CD4-positive, alpha-beta T cell treated with Interleukin-15 for 4 hours (primary cell): Measurements from ENCODE around the gene ERFE.

ENCODE experiments used
- DNase-seq: peaks from one replicate; pipeline ENCODE4 v3.0.0-alpha.2; 2020; ENCODE audit warnings: low spot score

ERFE gene

DNA sequence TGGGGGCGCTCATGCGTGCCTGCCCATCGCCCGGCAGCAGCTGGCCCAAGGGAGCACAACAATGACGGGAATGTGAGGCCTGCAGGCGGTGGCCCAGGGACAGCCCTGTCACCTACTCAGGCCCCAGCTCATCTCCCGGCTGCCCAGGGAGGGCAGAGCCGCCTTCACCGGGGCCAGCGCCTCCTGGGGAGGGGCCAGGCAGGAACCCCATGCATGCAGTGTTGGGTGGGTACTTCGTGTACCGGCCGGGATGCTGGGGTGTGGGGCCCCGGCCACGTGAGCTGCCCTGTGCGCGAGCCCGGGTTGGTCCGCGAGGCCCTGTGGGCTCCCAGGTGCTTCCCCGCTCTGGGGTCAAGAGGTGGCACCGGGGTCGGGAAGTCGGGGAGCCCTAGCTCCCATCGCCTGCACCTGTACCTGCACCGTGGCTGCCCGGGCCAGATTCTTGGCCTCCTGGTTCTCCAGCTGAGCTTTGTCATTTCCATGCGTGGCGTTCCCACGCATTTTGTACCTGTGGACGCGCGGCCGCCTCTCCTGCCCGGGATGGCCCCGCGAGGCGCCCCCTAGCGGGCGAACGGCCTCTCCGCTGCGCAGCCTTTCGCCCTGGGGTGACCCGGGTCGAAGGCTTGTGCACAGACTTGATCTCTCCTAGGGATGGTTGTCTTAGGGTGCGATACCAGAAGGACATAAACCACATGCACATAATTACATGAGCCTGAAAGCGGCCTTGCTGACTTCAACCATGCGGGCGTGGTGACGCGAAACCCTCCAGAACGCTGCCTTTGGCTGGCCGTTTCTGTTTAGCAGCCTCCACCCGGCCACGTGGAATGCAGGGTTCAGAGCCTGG is 19.4 kb upstream of the ERFE start:
- peak; percentile 21 for DNase-seq

GRCh38 chr2:238140040-238140439 is 18.7 kb upstream of the ERFE start:
- no peak for DNase-seq

- DNase-seq, result no peak
These were observed 17.8 kb upstream of the ERFE start for GRCh38 chr2:238140721-238141540.

DNA sequence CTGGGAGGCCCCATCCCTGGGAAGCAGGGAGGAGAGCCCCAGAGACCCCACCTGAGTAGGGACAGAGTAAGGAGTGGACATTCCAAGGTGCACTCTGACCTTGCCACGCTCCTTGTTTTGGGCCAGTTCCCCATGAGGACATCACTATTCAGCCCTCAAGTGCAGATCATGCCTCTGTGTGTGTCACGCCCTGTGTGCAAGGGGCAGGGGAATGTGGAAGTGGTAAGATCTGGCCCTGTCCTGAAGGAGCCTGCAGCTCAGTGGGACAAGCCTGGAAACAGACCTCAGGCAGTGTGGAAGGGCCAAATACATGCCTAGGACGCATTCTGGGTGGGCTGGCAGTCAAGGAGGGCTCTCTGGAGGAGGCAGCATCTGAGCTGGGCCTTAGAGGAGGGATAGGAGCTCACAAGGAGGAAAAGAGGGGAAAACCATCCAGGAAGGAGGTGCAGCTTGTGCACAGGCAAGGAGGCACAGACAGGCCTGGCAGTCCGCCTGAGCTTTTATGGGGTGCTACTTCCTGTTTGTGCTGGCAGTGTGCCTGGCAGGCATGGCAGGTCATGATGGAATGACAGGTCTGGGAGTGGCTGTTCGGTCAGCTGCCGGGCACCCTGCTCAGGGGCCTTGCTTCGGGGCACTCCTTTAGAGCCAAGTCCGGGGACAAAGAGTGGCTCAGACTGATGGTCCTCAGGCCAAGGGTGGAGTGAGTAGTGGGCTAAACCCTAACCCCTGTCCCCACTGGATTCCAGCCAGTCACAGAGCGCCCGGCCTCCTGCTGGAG is 17.0 kb upstream of the ERFE start:
- DNase-seq, result no peak

DNA sequence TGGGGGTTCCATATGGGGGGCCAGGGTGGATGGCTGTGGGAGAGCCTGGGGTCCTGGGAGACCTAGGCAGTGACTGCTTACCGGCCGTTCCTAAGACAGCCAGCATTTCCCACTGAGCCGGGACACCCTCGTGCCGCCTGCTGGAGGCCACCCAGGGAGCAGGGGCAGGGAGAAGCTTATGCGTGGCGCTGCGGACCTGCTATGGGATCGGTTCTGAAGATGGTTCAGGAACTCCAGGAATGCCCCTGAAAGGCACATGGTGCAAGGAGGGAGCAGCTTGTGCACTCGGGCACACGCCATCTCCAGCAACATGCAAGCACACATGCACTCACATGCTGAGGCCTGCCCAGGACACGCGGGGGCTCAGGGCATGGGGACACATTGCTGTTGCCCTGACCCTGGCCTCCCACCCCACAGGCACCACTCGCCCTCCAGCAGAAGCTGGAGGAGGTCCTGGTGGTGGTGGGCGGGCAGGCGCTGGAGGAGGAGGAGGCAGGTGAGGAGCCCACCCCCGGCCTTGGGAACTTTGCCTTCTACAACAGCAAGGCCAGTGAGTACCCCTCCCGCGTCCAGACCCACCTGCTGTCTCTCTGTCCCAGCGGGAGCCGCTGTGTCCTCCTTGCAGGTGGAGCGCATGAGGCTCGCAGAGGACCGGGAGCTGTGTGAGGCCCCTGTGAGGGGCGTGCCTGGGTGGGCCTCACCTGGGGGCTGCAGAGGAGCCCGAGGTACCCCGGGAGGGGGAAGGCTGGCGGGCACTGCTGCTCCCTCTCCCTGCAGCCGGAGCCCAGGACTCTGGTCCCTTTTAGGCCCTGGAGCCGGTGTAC is 16.2 kb upstream of the ERFE start:
- no peak for DNase-seq

DNA sequence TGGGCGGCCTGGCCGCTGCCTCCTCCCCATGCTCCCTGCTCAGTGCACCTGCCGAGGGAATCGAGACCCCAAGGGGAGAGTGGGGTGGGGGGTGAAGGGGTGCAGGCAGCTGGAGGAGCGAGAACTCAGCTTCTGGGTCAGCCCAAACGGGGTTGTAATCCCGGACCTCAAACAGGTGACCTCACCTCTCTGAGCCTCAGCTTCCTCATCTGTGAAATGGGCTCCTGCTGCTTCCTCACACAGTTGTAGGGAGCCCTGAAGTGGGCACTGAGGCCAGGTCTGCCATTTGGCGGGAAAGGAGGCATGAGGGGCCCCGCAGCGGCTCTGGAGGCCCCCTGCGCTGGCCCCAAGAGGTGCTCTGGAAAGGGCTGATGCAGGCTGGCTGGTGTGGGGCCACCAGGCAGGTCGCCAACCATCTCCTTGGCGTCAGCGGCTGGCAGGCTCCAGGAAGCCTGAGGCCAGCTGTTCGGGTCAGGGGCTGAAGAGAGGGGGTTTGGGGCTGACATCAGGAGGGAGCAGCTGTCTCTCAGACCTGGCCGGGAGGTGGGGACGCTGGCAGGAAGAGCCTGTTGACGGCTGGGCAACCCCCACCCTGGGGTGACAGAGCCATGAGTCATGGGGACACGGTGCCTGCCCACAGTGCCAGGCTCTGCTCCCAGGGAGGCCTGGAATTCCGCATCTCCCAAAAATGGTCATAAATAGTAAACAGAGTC is 15.4 kb upstream of the ERFE start:
- no peak for DNase-seq

DNA sequence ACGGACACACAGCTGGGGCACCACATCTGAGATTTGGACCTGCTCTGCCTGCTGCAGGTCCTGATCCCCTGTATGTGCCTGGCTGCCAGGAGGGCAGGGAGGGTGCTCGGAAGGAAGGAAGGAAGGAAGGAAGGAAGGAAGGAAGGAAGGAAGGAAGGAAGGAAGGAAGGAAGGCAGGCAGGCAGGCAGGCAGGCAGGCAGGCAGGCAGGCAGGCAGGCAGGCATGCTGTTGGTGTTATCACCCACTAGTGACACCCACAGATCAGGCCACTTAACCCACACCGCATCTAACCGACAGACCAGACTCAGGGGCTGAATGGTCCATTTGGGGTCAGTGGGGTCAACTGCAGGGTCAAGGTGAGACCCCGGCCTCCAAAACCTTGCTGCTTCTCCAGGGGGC is 14.5 kb upstream of the ERFE start:
- DNase-seq, result no peak

GRCh38 chr2:238145046-238145445 is 13.7 kb upstream of the ERFE start:
- DNase-seq, result no peak

DNA sequence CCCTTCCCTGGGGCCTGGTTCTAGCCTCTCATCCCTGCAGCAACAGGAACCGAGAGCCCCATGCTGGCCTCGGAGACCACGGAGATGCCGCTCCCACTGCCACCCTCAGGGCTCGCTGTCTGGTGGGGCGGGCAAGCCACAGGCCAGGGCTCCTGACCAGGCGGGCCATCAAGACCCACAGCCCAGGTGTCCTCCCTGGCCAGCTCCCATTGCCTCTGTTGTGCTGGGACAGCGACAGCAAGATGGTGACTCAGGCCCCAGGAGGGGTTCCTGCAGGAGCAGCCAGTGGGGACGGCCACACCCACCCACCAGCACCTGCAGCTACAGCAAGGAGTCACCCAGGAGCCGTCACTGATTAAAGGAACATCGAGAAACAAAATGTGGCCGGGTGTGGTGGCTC is 12.9 kb upstream of the ERFE start:
- no peak for DNase-seq

DNA sequence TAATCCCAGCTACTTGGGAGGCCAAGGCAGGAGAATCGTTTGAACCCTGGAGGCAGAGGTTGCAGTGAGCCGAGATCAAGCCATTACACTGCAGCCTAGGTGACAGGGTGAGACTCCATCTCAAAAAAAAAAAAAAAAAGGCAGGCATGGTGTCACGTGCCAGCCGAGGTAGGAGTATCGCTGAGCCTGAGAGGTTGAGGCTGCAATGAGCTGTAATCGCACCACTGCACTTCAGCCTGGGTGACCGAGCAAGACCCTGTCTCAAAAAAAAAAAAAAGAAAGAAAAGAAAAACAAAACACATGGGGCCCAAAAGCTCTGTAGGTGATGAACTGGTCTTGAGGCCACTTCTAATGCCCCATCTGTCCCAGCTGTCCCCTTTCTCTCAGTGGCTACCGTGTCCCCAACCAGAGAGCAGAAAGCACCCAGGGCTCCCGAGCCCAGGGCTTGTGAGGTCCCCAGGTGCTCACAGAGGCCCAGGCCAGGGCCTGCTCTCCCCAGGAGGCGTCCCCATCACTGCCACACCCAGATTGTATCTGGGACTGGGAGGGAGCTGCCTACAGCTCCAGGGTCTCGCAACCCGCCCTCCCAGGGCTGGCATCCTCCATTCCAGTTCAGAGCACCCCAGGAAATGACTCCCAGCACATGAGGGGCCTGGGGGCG is 11.8 kb upstream of the ERFE start:
- DNase-seq, result no peak

DNA sequence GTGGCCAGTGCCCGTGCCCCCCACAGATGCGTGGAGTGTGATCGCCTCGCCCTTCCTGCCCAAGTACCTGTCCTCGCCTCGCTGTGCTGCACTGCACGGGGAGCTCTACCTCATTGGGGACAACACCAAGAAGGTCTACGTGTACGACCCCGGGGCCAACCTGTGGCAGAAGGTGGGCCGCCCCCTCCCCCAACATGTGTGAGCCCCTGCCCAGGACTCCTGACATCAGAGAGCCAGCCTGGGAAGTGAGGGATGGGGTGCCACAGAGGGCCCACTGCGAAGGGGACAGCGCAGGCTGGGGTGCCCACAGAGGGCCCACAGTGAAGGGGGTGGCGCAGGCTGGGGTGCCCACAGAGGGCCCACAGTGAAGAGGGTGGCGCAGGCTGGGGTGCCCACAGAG is 9.8 kb upstream of the ERFE start:
- no peak for DNase-seq

DNA sequence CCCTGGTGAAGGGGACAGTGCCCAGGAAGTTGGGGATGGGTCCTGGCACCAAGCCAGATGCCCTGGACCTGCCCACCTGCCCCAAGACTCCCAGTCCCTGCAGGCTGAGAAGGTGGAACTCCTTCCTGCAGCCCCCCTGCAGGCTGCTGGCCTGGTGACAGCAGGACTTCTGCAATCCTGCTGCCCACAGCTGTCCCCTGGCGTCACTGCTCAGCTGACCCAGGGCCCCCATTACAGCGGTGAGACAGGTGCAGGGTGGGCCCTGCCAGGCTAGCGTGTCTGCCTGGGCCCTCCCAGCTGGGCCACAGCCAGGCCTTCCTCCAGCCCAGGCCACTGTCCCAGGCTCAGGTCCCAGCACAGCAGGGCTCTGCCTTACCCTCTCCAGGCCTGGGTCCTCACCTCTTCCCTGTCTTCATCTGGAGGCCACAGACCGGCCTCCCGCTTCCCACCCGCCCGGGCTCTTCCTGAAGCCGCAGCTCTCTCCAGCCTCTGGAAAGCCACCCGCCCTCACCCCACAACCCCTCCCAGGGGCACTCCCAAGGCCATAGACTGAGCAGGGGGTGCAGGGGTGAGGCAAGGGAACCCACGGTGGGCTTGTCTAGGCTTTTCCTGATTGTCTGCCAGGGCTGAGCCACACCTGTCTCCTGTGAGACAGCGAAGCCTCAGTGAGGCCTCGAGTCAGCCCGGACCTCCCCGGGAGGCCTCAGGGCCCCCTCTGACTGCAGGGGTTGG is 8.8 kb upstream of the ERFE start:
- DNase-seq, result no peak

DNA sequence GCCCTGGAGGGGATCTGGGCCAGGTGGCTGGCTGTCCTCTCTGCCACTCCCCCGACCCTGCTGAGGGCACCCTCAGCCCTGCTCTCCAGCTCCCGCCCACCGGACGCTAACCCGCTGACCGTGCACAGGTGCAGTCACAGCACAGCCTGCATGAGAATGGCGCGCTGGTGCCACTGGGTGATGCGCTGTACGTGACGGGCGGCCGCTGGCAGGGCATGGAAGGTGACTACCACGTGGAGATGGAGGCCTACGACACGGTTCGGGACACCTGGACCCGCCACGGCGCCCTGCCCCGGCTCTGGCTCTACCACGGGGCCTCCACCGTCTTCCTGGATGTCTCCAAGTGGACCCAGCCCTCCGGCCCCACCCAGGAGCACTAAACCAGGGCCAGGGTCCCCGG is 8.1 kb upstream of the ERFE start:
- DNase-seq, result no peak

- DNase-seq, result no peak
These were observed 7.6 kb upstream of the ERFE start for GRCh38 chr2:238151205-238151604.

- no peak for DNase-seq
These were observed 7.0 kb upstream of the ERFE start for GRCh38 chr2:238151628-238152235.

DNA sequence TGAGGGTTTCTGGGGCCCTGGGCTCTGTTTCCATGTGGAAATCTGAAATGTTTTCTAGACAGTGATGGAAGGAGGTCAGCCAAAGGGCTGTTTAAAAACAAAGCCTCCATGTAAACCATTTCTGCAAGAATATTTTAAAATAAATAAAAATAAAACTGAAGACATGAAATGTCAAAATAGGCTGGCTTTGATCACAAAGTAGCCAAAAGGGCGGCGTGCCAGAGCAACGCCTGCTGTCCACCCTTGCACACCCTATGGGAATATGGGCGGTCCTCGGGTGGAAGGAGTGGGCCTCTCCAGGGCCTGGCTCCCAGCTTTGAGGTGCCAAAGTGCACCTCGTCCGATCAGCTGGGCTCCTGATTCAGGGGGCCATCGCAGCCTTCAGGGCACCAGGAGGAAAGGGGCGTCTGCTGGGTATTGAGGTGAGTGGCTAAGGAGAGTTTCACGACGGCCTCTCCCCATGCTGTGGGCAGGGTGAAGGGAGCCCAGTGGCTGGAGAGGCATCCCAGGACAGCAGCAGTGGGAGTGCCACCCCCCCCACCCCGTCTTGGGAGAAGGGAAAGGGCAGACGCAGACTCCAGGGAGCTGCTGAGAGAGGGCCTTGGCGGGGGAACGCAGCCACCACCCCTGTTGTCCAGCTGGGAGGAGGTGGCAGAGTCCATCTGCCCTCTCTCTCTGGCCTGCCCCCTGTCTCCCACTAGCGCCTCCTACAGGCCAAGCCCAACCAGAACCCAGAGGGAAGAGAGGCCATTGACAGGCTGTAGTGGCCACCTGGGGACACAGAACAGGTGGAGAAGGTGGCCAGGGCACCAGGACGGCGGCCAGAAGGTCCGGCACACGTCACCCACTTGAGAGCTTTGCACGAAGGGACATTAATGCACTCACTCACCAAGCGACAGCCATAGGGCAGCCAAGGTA is 5.7 kb upstream of the ERFE start:
- no peak for DNase-seq

DNA sequence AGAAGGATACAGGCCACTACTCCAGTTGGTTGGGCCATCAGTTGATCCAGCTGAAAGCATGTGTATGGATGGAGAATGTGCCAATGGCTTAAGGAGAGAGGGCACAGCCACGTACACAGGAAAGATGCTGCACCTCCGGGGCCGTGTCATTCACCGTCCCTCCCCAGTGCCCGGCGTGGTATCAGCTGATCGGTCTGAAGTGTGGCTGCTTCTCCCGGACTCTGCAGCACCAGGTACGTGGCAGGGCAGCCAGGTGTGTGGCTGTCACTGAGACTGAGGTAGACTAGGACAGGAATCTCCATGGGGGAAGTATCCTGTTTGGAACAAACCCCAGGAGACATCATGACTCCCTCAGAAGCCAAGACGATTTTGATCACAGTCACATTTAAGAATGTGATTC is 4.2 kb upstream of the ERFE start:
- no peak for DNase-seq

GRCh38 chr2:238155051-238155760 is 3.6 kb upstream of the ERFE start:
- no peak for DNase-seq
